Gastroesophageal sphincter (tissue), 3 donors: ENCODE results near the gene TMPRSS3.

Experiments
- EP300 ChIP-seq: sonication (generic); formaldehyde crosslinking; IDR thresholded peaks from one replicate; pipeline ENCODE4 v1.6.1; 2017; ENCODE audit warnings: antibody characterized with exemption, mild to moderate bottlenecking
- POLR2A ChIP-seq, 2 donors: fragments of 450-650 bp; IDR thresholded peaks; one replicate each; pipeline ENCODE4 v1.6.1; 2017; ENCODE audit warnings: antibody characterized with exemption in 2 of 2, mild to moderate bottlenecking in 2 of 2, moderate library complexity in 1 of 2
- POLR2AphosphoS5 ChIP-seq: sonication (generic); formaldehyde crosslinking; IDR thresholded peaks from one replicate; pipeline ENCODE4 v1.6.1; 2017; ENCODE audit warnings: antibody characterized with exemption
- TF ChIP-seq, protein P1 (sequence below), 4 experiments: fragments of 200-600 bp in 2 of 4; fragments of 450-650 bp in 2 of 4; sonication (generic) in 1 of 4; IDR thresholded peaks; one replicate each; pipeline ENCODE4 v1.5.1; 2017 to 2019; ENCODE audit warnings: antibody characterized with exemption in 4 of 4, mild to moderate bottlenecking in 2 of 4, moderate library complexity in 2 of 4

DNA sequence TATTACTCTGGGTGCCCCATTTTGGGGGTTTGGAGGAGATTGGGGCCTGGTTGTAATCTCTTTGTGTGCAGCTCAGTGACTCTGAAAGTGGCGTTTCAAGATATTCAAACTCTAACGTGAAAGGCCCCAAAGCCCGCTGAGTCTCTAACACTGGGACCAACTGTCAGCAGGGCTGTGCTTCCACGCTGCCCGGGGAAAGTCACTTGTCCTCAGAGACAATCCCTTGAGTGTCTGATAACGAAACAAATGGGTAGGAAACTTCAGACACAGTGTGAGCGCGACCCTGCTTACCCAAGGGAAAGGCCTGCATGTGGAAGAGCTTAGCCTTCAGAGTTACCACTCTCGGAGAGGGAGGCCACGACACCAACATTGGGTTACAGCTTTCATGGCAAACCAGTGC, 8.7 kb upstream of the TMPRSS3 start:
- TF ChIP-seq, protein P1, sequence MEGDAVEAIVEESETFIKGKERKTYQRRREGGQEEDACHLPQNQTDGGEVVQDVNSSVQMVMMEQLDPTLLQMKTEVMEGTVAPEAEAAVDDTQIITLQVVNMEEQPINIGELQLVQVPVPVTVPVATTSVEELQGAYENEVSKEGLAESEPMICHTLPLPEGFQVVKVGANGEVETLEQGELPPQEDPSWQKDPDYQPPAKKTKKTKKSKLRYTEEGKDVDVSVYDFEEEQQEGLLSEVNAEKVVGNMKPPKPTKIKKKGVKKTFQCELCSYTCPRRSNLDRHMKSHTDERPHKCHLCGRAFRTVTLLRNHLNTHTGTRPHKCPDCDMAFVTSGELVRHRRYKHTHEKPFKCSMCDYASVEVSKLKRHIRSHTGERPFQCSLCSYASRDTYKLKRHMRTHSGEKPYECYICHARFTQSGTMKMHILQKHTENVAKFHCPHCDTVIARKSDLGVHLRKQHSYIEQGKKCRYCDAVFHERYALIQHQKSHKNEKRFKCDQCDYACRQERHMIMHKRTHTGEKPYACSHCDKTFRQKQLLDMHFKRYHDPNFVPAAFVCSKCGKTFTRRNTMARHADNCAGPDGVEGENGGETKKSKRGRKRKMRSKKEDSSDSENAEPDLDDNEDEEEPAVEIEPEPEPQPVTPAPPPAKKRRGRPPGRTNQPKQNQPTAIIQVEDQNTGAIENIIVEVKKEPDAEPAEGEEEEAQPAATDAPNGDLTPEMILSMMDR (IDR thresholded peaks at IDR 0.05): no peak
- TF ChIP-seq POLR2A (IDR thresholded peaks at IDR 0.05): no peak
- no peak for TF ChIP-seq POLR2AphosphoS5
- TF ChIP-seq EP300: no peak
